Left renal cortex interstitium (tissue), 4 donors: ENCODE measurements around the gene BAG5. TPM values are rescaled to one million over a fixed set of nuclear protein-coding genes. Genes with fewer than 3 reads are reported as not detected.

ENCODE experiments used
- DNase-seq, 4 donors: peaks; one replicate each; pipeline ENCODE4 v3.0.0-alpha.2; 2013; ENCODE audit warnings: low read depth in 4 of 4, low spot score in 2 of 4, missing footprints in 1 of 4
- polyA plus RNA-seq, 4 donors: library from polyadenylated mRNA; unstranded; fragments of 120-200 nt; gene quantifications; one replicate each; pipeline ENCODE4 v1.2.1, GENCODE V29; 2013; ENCODE audit not compliant: insufficient read length in 4 of 4

Gene BAG5
- polyA plus RNA-seq, 4 donors: 26.6 to 31.4 (median 30.6) TPM

DNA sequence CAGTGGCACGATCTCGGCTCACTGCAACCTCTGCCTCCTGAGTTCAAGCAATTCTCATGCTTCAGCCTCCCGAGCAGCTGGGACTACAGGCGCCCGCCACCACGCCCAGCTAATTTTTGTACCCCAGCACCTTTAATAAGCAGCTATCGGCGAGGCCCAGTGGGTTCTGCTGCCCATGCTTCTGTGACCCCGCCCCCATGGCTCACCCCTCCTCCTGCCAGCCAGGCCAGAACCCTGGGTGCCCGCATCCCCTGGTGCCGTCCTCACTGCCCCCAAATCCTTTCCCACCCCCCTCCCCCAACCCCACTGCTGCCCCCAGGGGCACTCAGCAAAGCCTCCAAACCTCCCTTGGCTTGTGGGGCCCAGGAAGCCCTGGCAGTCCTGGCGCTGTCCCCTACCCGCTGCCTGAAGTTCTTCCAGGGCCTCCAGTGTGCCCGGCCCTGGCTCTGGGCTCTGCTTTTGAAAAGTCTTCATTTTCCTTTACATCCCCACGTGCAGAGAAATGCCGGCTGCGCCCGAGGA lies 14.5 kb downstream of the BAG5 start:
- DNase-seq: no peak

DNA sequence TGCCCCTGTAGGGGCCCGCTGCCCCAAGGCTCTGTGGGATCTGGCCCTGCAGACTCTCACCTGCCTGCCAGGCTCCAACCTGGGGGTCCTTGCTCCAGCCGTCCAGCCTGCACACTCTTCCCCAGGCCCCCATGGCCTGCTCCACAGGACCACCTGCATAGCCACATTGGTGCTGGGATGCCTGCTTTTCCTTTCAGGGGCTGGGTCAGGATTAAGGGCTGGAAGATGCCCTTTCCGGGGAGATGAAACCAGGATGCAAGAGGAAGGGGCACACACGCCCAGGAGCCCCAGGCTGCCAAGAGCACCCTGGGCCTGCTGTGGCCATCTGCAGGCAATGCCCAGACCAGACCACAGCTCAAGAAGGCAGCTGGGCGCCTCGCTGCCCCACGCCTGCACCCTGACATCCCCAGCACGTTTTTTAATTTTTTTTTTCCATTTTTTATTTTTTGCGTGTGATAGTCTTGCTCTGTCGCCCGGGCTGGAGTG lies 15.0 kb downstream of the BAG5 start:
- no peak for DNase-seq

DNA sequence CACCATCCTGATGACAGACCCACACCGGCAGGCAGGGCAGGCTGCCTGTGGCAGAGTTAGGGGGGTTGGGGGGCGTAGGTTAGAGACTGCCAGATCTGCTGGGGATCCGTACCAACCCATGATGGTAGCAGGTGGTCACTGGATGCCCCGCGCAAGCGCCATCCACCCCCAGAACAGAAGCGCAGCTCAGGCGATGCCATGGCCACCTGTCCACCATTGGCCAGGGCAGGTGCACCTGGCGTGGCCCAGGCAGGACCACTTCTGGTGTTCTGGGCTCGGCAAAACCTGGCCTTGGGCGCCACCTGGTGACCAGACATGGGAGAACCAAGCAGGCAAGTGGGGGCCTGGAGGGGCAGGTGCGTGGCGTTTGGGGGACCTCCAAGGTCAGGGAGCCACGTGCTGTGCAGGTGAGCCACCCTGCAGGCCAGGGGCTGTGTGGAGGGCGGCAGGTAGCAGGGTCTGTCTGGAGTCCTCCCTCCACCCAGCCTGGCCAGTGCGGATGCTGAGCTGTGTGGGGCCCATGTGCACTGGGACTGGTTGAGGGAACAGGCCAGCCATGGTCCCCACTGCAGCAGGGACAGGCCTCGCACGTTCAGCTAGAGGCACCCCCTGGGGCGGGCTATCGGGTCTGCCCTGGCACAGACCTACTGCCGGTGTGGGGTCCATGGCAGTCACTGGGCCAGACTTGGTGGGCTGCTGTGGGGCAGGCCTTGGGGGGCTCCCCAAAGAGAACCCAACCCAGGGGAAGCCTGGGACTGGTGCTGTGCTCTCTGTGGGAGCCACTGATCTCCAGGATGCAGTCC lies 15.6 kb downstream of the BAG5 start:
- no peak for DNase-seq

DNA sequence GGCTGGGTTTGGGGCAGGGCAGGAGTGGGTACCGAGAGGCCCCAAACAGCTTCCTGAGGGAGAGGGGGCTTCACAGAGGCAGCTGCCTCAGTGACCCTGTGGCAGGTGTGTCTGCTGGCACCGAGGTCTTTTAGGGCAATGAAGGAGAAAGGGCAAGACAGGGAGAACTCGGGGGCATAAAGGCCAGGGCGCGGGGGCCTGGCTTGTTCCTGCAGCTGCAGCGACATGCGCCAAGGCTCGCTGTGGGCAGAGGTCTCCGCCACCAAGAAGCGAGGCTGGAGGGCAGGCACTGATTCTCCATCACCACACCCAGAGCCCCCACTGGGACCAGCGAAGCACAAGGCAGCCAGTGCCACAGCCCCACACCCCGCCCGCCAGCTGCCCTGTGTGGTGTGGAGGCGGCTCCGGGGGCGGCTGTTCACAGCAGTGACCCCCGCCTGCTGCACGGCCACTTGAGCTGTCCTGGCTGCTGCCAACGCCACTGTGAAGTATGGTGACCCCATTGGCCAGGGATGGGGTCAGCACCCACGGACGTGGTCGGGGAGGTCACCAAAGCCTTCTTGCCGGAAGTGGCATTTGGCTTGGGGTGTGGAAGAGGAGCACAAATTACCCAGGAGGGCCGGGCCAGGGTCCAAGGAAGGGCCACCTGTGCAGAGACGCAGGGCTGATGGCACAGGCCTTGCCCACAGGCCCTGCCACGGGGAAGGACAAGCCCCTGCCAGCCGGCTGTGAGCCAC lies 16.4 kb downstream of the BAG5 start:
- DNase-seq: no peak

DNA sequence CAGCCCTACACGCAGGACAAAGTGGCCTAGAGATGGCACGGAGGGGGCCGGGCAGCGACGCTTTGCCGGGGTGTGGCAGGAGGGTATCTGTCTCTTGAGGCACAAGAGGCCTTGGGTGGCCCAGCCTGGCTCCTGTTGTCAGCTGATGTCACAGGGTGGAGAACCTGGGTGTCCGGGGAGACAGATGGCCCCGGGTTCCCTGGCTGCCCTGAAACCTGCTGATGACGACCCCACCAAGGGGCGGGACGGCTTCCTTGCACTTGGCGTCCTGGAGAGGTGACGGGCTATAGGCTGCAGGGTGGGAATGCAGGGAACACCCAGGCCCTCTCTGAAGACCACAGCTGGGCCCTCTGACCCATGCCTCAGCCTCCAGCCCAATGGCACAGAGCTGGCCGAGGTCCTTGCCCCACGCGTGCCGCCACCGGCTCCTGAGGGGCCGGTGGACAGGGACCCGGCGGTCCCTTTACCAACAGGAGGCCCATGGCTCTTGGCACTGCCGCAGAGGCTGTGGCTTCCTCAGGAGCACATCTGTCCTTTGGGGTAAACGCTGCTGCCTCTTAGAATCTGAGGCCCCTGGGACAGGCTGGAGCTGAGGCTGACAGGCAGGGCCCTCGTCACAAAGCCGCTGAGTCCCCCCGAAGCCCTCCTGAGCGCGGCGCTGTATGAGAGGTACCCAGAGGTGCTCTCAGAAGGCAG lies 17.1 kb downstream of the BAG5 start:
- no peak for DNase-seq

DNA sequence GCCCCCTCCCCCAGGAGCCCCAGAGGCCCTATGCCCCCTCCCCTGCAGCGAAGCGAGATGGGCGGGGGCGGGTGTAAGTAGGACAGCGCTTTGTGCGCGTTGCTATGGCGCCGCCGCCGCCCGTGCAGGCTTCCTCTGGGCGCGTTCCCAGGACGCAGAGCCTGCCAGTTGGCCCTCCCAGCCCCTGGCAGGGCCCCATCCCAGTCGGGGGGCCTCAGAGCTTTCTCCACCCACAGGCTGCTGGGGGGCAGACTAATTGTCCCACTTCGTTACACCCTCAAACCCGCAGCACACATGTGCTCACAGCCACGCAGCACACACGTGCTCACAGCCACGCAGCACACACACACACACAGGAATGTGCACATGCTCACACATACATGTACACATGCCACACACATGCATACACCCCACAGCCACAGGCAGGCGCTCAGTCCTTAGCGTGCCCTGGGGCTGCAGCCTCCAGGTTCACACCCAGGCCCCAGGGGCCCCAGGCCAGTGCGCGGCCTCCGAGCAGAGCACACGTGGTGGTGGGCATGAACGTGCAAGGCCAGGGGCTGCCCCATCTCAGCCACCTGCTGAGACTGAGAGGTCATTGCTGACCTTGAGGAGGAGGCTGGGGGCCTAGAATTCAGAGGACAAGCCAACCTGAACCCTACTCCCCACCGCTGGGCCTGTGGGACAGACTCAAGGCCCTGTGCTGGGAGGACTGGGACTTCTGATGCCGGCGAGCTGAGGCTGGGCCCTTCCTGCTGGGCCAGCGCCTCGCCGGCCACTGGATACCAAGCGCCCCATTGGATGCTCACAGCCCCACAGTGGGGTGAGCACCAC lies 17.9 kb downstream of the BAG5 start:
- DNase-seq: no peak

DNA sequence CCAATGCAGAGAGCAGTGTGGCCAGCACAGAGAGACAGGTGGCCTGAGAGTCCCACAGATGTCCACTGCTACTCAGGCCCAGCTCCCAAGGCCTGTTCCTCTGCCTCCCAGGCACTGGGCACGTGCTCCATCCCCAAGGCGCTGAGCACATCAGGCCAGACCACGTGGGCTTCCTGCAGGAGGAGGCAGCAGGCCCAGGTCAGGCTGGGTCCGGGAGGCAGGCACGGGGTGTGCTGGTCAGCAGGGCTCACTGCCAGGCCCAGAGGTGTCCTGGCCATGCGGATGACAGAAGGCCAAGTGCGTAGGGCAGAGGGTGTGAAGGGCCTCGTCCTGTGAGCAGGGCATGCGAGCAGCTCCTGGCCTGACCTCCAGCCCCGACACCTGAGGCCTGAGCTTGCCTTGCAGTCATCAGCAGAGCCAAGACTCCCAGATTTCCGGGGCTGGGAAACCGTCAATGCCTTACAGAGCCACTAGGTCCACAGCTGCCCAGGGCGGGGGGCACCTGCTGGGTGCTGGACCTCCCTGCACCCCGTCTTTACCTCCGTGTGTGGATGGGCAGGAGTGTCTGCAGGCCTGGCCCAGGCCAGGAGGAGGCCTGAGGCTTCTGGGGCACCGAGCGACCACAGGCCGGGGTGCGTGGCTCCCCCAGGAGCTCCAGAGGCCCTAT lies 18.6 kb downstream of the BAG5 start:
- no peak for DNase-seq

DNA sequence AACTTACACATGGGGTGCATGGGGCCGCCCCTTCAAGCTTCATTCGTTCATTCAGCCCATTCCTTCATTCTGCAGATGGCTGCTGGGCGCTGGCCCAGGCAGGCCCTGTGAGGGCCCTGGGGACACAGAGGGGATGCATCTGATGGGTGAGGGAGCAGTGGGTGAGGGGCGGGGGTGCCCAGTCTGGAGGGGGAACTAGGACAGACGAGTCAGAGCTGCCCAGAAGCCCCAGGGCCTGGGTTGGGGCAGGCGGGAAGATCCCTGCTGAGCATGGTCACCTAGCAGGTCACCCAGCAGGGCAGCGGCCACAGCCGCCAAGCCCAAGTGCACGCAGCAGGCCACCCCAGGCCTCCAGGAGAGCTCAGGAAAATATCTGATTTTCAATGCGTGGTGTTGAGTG lies 19.3 kb downstream of the BAG5 start:
- DNase-seq: no peak

DNA sequence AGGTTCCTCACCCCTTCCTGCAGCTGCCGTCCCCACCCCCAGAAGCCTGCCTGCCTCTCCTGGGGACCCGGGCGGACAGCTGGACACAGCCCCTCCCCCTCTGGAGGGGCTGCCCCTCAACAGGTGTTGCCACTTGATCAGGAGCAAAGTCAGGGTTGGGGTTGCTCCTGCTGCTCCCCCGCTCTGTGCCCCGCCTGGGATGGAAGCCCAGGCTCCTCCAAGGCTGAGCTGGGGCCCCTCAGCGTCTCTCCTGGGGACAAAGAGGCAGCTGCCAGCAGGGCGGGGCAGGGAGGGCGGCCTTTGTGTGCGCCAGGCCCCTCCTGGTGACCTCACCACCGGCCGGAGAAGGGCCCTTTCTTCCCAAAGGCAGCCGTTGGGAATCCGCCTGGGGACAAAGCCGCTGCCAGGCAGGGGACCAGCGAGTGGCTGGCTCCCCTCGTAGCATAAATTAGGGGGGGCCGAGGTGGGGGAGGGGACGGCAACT lies 19.8 kb downstream of the BAG5 start:
- no peak for DNase-seq

DNA sequence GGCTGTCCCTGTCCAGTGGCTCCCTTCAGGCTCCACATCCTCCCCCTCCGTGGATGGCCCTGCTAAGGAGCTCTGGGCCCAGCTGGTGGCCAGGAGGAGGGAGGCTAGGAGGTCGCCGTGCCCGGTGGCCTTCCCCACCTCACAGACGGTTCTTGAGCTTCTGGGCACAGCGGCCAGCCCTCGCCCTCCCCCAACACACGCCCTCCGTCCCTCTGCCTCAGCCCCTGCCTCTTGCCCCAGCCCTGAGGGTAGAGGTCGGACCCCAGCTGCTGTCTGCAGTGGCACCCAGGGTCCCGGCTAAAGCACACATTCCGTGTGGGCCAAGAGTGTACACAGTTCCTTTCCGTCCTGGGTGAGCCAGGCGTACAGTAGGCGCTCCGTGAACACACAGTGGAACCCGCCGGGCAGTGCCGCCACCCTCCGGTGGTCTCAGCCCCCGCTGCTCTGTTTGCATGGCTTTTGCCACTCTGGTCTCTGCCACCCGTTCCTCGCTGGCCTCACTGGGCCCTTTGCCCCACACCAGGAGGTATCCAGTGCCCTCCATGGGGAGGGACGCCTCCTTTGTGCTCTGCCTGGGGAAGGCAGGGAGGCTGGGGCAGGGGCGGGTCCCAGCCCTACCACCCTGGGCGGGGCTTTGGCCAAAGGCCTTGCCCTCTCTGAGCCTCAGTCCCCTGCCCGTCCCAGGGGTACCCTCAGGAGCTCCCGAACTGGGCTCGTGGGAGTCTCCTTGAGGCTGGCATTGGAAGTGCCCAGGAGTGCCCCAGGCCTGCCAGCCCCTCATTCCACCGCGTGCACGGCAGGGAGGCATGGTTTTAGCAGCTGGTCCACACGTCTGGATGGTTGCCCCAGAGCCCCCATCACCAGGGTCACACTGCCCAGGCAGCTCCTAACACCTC lies 20.5 kb downstream of the BAG5 start:
- no peak for DNase-seq

DNA sequence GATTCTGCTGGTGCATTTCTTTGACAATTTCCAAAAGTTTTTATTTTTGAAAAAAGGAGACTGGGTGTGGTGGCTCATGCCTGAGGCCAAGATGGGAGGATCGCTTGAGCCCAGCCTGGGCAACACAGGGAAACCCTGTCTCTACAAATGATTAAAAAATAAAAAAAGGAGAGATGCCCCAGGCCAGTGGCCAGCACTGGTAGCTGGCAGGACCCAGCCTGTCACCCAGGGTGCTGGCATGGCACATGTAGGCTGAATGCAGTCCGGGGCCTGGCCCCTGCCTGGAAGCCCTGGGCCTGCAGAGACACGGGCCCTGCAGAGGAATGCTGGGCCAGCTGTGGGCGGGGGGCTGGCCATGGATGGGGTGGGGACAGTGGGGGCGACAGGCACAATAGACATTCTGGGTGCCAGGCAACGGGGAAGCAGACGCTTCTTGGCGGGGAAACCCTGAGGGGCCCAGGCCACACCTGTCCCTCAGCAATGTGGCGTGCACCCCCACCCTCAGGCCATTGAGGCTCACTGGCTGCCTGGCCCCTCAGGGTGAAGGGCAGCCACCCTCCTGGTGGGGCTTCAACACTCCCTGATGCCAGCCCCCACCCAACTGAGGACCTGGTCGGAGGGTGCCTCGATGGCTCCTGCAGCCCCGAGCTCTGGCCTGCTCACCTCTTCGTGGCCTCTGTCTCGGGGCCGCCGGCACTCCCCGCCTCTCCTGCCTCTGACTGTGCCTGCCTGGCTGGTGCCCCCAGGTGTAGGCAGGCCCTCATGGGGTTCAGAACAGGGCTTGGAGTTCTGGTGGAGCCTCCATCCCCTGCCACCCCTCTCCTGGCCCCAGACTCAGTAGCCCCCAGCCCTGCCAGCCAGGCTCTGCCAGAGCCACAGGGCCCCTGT lies 21.4 kb downstream of the BAG5 start:
- no peak for DNase-seq

DNA sequence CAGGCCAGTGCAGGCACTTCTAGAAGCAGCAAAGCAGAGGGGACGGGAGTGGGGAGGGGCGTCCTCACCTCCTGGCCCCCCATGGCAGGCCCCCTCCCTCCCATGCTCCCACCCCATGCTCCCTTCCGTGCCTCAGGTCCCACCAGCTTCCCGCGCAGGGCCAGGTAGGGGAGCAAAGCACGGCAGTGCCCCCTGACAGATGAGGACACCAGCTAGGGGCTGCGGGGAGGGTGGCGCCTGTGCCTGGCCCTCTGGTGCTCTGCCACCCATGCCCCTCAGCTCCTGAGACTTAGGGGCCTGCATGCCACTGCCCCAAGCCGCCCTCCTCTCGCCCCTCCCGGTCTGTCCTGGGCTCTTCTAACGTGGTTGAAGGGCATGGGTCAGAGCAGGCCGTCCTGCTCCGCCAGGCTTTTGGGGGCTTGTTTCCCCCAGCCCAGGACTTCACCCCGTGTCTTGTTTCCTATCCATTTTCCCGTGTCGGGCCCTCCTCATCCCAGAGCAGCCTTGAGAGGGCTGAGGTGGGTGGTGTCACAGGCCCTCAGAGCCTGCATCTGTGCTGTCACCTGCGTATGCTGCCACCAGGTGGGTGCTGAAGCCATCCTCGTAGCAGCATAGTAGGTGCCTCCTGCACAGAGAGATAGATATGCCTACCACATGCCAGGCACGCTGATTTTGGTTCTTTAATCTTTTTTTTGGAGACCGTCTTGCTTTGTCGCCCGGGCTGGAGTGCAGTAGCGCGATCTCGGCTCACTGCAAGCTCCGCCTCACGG lies 23.2 kb downstream of the BAG5 start:
- no peak for DNase-seq

DNA sequence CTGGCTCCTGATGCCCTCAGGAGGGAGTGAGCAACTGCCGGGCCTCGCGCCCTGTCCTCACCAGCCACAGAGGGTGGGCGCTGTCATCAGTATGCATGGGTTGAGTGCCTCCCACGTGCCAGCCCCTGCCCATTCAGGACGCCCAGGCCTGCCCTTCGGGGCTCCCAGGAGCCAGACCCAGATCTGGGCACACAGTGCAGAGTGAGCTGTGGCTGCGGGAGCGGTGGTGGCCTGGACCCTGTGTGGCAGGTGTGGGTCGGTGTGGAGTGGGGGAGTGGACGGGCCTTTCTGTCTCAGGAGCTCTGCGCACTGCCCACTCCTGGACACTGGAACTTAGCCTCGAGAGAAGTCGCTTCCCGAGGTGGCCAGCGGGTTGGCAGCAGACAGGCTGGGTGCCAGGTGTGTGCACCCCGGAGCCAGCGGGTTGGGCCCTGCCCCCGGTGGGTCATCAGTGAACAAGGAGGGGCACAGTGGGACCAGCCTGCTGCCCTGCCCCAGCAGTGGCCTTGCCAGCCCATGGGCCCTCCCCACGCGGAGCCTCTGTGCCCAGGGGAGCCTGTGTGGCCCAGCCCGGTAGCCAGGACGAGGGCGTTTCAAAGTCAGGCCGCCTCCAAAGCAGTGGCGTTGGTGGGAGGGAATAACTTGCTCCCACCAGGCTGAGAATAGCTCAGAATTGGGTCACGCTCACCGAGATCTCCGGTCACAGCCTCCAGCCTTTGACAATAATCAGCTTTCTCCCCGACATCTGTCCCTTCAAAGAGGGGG lies 24.0 kb downstream of the BAG5 start:
- no peak for DNase-seq

DNA sequence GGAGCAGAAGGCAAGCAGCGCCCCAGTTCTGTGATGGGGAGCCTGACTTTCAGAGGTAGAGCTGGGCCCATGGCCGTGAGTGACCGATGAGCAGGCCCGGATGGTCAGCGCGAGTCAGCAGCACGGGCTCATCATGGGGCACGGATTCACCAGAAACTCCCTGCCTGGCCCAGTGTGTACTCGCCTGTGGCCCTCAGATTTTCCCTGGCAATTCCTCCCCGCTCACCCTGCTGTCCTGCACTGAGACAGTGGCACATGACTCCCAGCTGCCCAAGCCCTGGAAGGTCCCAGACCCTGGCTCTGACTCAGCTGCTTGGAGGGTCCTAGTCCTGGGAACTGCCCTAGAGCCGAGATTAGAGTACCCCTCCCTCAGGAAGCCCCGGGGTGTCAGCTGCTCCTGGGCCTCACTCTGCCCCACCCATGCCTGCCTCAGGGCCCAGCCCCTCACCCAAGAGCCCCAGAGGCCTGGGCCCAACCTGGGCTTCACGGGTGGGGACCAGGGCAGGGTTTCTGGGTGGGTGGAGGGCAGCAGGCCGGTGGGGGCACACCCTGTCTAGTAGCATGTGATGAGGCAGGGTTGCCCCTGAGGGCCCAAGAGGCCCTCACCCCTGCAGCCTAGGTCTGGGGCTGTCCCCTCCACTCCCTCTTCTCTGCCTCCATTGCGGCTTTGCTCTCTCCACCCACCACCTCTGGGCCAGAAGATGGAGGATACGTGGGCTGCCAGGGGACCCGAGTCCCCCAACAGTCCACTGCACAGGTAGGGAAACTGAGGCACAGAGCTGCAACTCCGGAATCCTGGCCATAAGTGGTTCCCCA lies 25.1 kb downstream of the BAG5 start:
- DNase-seq: no peak

DNA sequence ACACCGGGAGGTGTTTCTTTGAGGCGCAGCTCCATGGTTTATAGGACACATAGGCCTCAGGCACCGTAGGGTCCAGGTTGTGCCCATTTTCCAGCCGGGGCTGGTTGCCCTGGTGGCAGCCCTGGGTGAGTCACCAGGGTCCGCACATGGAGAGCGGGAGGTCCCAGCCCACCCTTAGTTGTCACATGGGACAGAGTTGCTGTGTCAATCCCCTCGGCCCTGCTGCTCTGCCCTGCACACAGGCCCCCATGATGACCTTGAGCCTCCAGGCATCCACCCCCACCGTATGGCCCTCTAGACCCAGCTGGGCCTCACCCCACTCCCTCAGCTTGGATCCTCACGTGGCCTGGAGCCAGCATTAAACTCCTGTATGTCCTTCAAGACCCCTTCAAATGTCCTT lies 25.8 kb downstream of the BAG5 start:
- no peak for DNase-seq
